Cortex of kidney (tissue), 1 donor: ENCODE data around the gene MSANTD2.

Source experiments
- DNase-seq: peaks from one replicate; lab custom pipeline; 2025; lab: John Stamatoyannopoulos, UW

The MSANTD2 gene

GRCh38 chr11:124817036-124817435 lies 16.8 kb upstream of the MSANTD2 start:
- DNase-seq, result no peak

GRCh38 chr11:124814739-124815138 lies 14.5 kb upstream of the MSANTD2 start:
- DNase-seq, result no peak

- DNase-seq, result no peak
These were observed 12.7 kb upstream of the MSANTD2 start for GRCh38 chr11:124812876-124813275.

GRCh38 chr11:124811399-124812125 lies 11.4 kb upstream of the MSANTD2 start:
- DNase-seq, result no peak

- no peak for DNase-seq
These were observed 7.6 kb upstream of the MSANTD2 start for GRCh38 chr11:124807660-124808270.

- DNase-seq, result no peak
These were observed 7.0 kb upstream of the MSANTD2 start for GRCh38 chr11:124807201-124807600.

- no peak for DNase-seq
These were observed 4.7 kb upstream of the MSANTD2 start for GRCh38 chr11:124804884-124805283.

GRCh38 chr11:124801636-124802312 lies 1.6 kb upstream of the MSANTD2 start:
- no peak for DNase-seq

GRCh38 chr11:124801014-124801413 lies 808 bp upstream of the MSANTD2 start:
- DNase-seq, result no peak

GRCh38 chr11:124799348-124800225 lies 619 bp downstream of the MSANTD2 start:
- DNase-seq, result no peak

GRCh38 chr11:124798991-124799347 lies 1.2 kb downstream of the MSANTD2 start:
- DNase-seq, result no peak

GRCh38 chr11:124796312-124796711 lies 3.9 kb downstream of the MSANTD2 start:
- DNase-seq, result no peak

GRCh38 chr11:124793466-124794278 lies 6.5 kb downstream of the MSANTD2 start:
- no peak for DNase-seq

GRCh38 chr11:124791626-124792341 lies 8.4 kb downstream of the MSANTD2 start:
- DNase-seq, result no peak

- no peak for DNase-seq
These were observed 11.7 kb downstream of the MSANTD2 start for GRCh38 chr11:124788521-124788920.

- DNase-seq, result no peak
These were observed 16.2 kb downstream of the MSANTD2 start for GRCh38 chr11:124784051-124784450.

GRCh38 chr11:124783002-124783401 lies 17.2 kb downstream of the MSANTD2 start:
- no peak for DNase-seq

GRCh38 chr11:124779568-124779967 lies 20.6 kb downstream of the MSANTD2 start:
- DNase-seq, result no peak

GRCh38 chr11:124778281-124778680 lies 21.9 kb downstream of the MSANTD2 start:
- DNase-seq, result no peak

- DNase-seq, result no peak
These were observed 23.2 kb downstream of the MSANTD2 start for GRCh38 chr11:124776865-124777645.
